Choroid plexus epithelial cell (primary cell): ENCODE data around the gene HYAL1.

Source experiments
- DNase-seq: peaks from one replicate; pipeline ENCODE4 v3.0.0-alpha.2; 2010; ENCODE audit warnings: low read depth
- H3K4me3 ChIP-seq: 2 replicates; pipeline ENCODE4 v1.5.1; 2011; ENCODE audit warnings: low read depth, mild to moderate bottlenecking, control low read depth, low read length, moderate library complexity
- CTCF ChIP-seq: conservative IDR thresholded peaks from 2 replicates; pipeline ENCODE4 v1.5.1; 2011; ENCODE audit warnings: low read depth, mild to moderate bottlenecking, control low read depth, inconsistent platforms, low read length, moderate library complexity

Gene HYAL1

GRCh38 chr3:50302095-50303012 lies 1.0 kb downstream of the HYAL1 start:
- DNase-seq, result no peak
- TF ChIP-seq CTCF, result no peak
- H3K4me3 ChIP-seq, result no peak overlapping the region

GRCh38 chr3:50300681-50301254 lies 2.6 kb downstream of the HYAL1 start:
- H3K4me3 ChIP-seq, result no peak overlapping the region
- DNase-seq, result no peak
- TF ChIP-seq CTCF, result no peak

- H3K4me3 ChIP-seq, result peak overlapping the region; percentile 55
- no peak for TF ChIP-seq CTCF
- DNase-seq, result peak; percentile 35
Measured at GRCh38 chr3:50299929-50300680, 3.3 kb downstream of the HYAL1 start.

- TF ChIP-seq CTCF, result no peak
- peak overlapping the region; percentile 55 for H3K4me3 ChIP-seq
- DNase-seq, result no peak
Measured at GRCh38 chr3:50299638-50299928, 3.8 kb downstream of the HYAL1 start.

- peak; percentile 100 for DNase-seq
Measured at GRCh38 chr3:50298836-50299637, 4.3 kb downstream of the HYAL1 start, which contains the start of the genes HYAL3 and NAA80. Gene HYAL3 (minus strand): TSS chr3:50299405. CDS start chr3:50295602, 3,803 bp downstream. Gene NAA80 (minus strand): TSS chr3:50299405. CDS start chr3:50297463, 1,942 bp downstream.

More at GRCh38 chr3:50298836-50299637, 4.3 kb downstream of the HYAL1 start, which contains the start of the genes HYAL3 and NAA80:
- TF ChIP-seq CTCF, result peak; percentile 33
- H3K4me3 ChIP-seq, result peak within 1 kb of the TSS; percentile 61
